ENCODE data around the gene PROB1.
"Not testable (repeated sequence)": the region's sequence is repeated elsewhere in the genome, so short reads cannot be mapped to it uniquely, and the experiment has no call there.

The PROB1 gene

DNA sequence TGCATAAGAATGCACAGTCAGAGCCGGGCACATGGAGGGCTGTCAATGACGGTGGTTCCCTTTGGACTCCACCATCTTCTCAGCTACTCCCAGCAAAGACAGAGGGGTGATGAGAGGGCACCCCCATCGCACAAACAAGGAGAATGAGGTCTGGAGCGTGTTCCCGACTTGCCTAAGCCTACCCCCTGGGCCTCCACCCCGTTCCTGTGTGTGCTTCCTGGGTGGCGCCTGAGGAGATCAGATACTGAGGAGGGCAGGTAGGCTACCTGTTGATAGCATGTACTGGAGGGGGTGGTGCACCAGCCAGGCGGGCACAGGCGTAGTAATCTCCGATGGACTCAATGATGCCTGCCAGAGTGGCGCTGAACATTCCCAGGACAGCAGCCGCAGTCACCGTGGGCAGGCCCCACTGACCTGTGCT lies 16.0 kb downstream of the PROB1 start:
- DNase-seq (ENCODE audit: low spot score): peak; percentile 32

- peak; percentile 32 for DNase-seq (ENCODE audit: low spot score)
Observed at GRCh38 chr5:139378101-139378825, 16.6 kb downstream of the PROB1 start.

DNA sequence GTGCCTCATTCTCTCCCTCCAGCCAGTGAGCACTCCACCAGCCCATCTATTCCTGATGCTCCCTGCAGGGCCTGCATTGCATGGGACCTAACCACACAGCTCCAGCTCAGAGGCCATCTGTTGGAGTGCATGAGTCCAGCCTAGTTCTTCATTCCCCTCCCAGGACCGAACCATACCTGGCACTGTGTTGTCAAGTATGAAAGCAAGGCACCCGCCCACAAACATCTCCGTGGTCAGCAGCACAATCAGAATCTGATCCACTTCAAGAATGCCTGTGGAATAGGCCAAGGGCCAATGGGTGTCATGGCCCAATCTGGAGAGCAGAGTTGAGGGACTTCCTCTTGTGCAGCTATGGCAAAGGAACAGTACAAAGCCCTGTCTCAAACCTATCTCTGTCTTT lies 17.7 kb downstream of the PROB1 start:
- no peak for DNase-seq (ENCODE audit: low spot score)

- DNase-seq (ENCODE audit: low spot score): no peak
Observed at GRCh38 chr5:139376364-139376763, 18.5 kb downstream of the PROB1 start.

DNA sequence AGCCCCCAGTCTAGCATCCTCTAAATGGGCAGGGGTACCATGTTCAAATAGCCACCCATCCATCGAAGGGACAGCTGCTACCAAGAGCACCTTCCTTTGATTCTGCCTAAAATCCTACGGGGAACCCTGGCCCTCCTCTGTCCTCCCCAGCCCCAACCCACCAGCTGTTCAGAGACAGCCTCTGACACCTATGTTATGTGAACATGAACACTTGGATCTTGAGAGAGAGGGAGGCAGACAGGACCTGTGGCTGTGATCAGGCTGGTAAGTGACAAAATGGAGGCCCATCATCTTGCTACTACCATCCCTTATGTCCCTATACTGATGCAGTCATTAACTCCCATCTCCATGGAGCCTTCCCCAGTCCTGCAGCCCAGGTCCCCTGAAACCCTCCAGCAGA lies 20.0 kb downstream of the PROB1 start:
- no peak for DNase-seq (ENCODE audit: low spot score)

DNA sequence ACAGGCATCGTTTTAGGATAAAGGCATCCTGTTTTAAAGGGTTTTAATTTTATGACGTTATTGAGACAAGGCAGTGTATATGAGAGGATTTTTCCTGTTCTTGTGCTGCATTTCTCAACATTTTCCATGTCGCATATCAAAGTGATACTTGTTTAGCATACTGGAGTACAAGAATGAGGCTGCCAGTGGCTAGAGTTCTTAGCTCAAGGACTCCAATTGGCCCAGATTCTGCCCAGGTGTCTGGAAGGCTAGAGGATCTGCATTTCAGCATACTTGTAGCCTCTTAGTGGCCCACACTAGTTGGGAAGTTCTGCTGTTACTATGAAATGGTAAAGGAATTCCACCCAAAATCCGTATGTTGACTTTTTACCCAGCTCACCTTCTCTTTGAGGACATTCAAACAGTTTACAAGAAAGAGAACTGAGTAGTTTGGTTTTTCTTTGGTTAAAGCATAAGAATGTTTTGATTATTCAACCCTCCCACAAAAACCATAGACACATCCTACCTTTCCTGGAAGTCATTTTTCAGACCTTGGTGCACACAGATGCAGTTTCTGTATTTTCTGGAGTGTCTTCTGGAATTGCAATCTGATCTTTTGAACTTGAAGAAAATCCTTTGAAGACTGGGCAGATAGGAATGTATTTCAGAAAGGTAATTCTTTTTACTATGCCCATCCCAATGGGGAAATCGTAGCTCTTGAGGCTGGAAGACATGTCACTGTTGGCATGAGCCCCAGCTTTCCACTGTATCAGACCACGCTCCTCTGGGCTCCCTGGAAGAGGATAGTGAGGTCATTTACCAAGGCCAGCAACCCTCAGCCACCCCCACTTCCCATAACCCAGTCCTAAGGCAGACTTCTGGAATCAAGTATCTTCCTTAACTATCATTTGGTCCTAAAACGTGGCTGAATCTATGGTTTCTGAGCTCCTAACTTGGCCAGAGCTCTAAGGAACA lies 23.1 kb downstream of the PROB1 start:
- DNase-seq (ENCODE audit: low spot score): no peak

GRCh38 chr5:139369181-139369580 lies 25.7 kb downstream of the PROB1 start:
- no peak for DNase-seq (ENCODE audit: low spot score)

- no peak for DNase-seq (ENCODE audit: low spot score)
Observed at GRCh38 chr5:139368613-139369012, 26.3 kb downstream of the PROB1 start.

DNA sequence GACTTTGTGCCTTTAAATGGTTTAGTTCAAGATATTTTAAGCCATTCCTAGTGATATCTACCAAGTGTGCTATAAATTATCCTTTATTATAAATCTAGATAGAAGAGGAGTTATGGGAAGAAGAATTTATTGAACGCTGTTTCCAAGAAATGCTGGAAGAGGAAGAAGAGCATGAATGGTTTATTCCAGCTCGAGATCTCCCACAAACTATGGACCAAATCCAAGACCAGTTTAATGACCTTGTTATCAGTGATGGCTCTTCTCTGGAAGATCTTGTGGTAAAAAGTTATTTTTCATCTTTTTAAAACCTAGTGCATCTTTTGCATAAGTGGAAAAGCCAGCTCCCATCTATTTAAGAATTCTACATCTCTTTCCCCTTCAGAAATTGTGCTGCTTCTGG lies 30.4 kb downstream of the PROB1 start:
- no peak for DNase-seq (ENCODE audit: low spot score)

DNA sequence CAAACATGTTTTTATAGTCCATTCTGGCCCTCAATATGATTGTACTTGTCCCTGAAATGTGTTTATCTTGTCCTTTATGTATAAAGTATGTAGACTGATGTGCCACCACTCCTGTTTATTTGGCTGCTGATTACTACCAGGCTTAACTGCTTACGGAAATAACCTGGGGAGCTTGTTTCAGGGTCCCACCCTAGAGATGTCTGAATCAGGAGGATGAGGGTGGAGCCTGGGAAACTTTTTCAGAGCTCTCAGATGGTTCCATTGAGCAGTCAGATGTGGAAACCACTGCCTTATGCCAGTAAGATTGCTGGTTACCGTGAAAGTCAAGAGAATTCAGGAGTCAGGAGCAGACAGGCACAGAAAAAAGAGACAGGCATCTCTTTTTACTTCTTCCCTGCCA lies 31.0 kb downstream of the PROB1 start:
- no peak for DNase-seq (ENCODE audit: low spot score)

- DNase-seq (ENCODE audit: low spot score): no peak
Observed at GRCh38 chr5:139361835-139362429, 33.0 kb downstream of the PROB1 start.

- no peak for DNase-seq (ENCODE audit: low spot score)
Observed at GRCh38 chr5:139360384-139360783, 34.5 kb downstream of the PROB1 start.

- DNase-seq (ENCODE audit: low spot score): no peak
Observed at GRCh38 chr5:139358064-139358463, 36.8 kb downstream of the PROB1 start.

DNA sequence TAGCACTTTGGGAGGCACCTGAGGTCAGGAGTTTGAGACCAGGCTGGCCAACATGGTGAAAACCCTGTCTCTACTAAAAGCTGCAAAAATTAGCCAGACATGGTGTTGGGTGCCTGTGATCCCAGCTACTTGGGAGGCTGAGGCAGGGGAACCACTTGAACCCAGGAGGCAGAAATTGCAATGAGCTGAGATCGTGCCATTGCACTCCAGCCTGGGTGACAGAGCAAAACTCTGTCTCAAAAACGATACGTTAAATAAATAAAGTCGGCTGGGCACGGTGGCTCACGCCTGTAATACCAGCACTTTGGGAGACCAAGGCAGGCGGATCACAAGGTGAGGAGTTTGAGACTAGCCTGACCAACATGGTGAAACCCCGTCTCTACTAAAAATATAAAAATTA lies 39.0 kb downstream of the PROB1 start:
- not testable (repeated sequence) for DNase-seq (ENCODE audit: low spot score)

GRCh38 chr5:139354186-139354585 lies 40.7 kb downstream of the PROB1 start:
- no peak for DNase-seq (ENCODE audit: low spot score)

DNA sequence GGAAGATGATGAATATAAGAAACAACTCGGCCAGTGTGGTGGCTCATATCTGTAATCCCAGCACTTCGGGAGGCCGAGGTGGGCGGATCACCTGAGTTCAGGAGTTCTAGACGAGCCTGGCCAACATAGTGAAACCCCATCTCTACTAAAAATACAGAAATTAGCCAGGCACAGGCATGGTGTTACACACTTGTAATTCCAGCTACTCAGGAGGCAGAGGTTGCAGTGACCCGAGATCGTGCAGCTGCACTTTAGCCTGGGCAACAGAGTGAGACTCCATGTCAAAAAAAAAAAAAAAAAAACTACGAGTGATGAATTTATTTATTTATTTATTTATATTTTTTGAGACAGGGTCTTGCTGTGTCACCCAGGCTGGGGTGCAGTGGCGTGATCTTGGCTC lies 47.0 kb downstream of the PROB1 start:
- not testable (repeated sequence) for DNase-seq (ENCODE audit: low spot score)

DNA sequence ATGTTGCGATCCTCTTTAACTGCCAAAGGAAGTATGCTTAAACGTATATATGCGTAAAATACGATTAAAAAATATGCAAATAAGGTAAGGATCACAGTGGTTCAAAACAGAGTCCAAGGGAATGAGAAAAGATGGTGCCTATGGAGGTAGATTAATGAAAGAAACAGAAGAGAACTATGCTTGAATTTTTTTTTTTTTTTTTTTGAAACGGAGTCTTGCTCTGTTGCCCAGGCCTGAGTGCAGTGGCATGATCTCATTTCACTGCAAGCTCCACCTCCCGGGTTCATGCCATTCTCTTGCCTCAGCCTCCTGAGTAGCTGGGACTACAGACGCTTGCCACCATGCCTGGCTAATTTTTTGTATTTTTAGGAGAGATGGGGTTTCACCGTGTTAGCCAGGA lies 49.5 kb downstream of the PROB1 start:
- not testable (repeated sequence) for DNase-seq (ENCODE audit: low spot score)

- no peak for DNase-seq (ENCODE audit: low spot score)
Observed at GRCh38 chr5:139344177-139344576, 50.7 kb downstream of the PROB1 start.

- DNase-seq (ENCODE audit: low spot score): no peak
Observed at GRCh38 chr5:139343476-139343875, 51.4 kb downstream of the PROB1 start.

DNA sequence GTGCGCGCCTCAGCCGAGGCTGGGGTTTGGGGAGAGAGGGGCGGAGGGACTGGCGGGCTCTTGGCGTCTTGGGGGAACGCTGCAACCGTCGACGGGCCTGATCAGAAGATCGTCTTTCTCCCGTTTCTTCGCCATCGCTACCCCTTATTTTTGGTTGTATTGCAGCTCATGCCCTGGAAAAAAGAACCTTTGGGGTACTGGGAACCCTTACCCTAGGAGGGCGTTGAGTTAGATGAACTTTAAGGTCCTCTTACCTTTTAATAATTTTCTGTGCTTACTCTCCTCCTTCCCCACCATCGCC lies 52.5 kb downstream of the PROB1 start:
- no peak for DNase-seq (ENCODE audit: low spot score)

GRCh38 chr5:139341689-139342422 lies 53.0 kb downstream of the PROB1 start, which contains the start of gene PAIP2:
Gene PAIP2 (plus strand): TSS chr5:139341854. CDS start chr5:139363785, 21,931 bp downstream.
- DNase-seq (ENCODE audit: low spot score): peak; percentile 96

DNA sequence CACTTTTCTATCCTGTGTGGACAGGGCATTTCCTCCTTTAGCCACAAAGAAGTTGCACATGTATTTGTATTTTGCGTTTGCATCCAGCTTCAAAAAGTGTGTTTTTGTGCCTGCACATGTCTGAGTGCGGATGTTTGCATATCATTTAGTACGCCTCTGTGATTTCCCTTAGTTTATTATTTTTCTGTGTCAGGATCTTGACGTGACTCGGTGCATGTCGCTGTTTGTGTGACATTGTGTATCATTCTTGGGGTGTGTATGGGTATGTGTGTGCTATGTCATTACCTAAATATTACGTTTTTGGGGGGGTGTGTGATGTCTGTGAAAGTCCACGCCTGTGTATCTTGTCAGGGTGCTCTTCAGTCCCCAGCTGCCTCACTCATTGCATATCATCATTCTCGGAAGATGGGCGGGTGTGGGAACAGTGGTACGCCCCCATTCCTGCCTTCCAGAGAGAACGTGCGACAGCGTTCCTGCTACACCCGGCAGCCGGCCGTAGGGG lies 53.7 kb downstream of the PROB1 start:
- DNase-seq (ENCODE audit: low spot score): no peak
